Measurements from ENCODE around the gene PPP1R13B.

Gene PPP1R13B

DNA sequence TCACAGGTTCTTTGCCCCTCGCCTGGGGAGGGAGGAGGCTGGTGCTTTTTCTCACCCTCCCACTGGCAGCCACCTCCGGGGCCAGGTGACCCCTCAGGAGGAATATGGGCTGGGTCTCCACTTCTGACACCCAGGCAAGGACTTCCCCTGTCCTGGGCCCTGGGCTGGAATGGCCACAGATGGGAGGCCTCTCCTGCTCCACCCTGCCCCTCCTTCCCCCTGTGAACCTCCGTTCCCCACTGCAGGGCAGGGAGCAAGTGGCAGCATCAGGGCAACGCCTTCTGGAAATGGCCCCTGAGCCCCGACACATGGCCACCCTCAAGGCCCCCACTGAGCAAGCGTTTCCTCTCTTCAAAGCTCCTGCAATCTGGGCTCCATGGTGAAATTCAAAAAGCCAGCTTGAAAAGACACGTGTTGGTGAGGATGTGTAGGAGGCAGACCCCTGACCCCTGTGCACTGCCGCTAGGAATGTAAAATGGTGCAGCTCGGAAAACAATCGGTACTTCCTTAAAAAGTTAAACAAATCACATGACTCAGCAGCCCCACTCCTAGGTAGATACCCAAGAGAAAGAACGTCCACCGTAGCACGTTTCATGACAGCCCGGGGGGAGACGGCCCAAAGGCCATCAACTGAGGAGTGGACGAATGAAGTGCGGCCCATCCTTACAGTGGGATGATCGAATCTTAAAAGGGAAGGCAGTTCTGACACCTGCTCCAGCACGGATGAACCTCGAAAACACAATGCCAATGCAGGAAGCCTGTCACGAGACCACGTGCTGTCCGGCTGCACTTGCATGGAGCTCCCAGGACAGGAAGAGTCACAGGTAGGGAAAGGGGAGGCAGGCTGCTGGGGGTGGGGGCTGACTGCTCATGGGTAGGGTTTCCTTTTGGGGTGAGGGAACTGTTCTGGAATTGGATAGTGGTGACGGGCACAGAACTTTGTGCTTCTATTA is 143.7 kb downstream of the PPP1R13B start:
- TF ChIP-seq POLR2AphosphoS5 (IDR thresholded peaks at IDR 0.05; ENCODE audit: low read depth, low read length) (no peak; the same call in 1 of the 2 replicates), FOXP2 (optimal IDR thresholded peaks at IDR 0.05; ENCODE audit: borderline replicate concordance, extremely low read depth, extremely low read length, insufficient read depth) (no peak), TAF1 (IDR thresholded peaks at IDR 0.05; ENCODE audit: borderline replicate concordance, insufficient read depth, low read length) (no peak), SIN3A (IDR thresholded peaks at IDR 0.05; ENCODE audit: borderline replicate concordance, insufficient read depth, low read length) (no peak)
- TF ChIP-seq, protein P1, sequence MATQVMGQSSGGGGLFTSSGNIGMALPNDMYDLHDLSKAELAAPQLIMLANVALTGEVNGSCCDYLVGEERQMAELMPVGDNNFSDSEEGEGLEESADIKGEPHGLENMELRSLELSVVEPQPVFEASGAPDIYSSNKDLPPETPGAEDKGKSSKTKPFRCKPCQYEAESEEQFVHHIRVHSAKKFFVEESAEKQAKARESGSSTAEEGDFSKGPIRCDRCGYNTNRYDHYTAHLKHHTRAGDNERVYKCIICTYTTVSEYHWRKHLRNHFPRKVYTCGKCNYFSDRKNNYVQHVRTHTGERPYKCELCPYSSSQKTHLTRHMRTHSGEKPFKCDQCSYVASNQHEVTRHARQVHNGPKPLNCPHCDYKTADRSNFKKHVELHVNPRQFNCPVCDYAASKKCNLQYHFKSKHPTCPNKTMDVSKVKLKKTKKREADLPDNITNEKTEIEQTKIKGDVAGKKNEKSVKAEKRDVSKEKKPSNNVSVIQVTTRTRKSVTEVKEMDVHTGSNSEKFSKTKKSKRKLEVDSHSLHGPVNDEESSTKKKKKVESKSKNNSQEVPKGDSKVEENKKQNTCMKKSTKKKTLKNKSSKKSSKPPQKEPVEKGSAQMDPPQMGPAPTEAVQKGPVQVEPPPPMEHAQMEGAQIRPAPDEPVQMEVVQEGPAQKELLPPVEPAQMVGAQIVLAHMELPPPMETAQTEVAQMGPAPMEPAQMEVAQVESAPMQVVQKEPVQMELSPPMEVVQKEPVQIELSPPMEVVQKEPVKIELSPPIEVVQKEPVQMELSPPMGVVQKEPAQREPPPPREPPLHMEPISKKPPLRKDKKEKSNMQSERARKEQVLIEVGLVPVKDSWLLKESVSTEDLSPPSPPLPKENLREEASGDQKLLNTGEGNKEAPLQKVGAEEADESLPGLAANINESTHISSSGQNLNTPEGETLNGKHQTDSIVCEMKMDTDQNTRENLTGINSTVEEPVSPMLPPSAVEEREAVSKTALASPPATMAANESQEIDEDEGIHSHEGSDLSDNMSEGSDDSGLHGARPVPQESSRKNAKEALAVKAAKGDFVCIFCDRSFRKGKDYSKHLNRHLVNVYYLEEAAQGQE (IDR thresholded peaks at IDR 0.05; ENCODE audit: insufficient read depth in 1 of 2, low read depth in 2 of 2, low read length in 2 of 2), result no peak

DNA sequence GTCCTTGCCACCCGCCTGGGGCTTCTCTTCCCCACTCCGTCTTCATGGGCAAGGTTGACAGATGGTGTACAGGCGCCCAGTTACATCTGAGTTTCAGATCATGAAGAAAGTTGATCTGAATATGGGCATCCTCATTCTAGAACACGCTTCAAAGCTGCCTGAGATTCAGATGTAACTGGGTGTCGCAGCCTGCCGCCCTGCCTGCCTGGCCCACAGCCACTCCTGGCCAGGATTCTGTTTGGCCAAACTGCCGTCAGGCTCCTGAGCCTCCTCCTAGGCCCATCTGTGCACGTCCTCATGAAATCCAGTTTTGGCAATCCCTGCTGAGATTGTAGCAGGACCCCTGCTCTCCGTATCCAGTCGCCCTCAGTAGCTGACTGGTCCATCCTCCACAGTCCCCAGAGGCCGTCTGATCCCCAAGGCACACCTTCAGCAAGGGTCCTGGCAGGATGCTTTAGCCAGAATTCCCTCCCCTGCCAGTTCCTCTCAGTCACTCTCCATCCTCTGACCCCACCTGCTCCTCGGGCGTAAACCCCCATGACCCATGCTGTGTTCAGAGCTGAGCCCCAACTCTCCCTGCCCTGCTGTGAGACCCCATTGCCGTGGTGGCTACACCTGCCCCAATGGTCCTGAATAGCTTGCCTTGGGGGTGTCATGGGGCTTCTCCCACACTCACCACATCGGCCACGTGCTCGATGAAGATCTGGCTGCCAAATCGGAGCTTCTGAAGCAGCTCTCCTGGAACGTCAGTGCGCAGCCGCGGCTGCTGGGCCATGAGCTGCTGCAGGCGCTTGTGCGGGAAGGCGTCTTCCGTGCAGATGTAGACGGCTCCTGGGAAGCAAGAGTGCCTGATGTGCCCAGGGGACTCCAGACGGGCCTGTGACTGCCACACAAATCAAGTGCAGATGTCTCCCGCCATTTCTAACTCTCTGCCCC is 144.6 kb downstream of the PPP1R13B start:
- TF ChIP-seq FOXP2 (optimal IDR thresholded peaks at IDR 0.05; ENCODE audit: borderline replicate concordance, extremely low read depth, extremely low read length, insufficient read depth) (no peak), TAF1 (IDR thresholded peaks at IDR 0.05; ENCODE audit: borderline replicate concordance, insufficient read depth, low read length) (no peak), SIN3A (IDR thresholded peaks at IDR 0.05; ENCODE audit: borderline replicate concordance, insufficient read depth, low read length) (no peak), POLR2AphosphoS5 (IDR thresholded peaks at IDR 0.05; ENCODE audit: low read depth, low read length) (no peak; the same call in 1 of the 2 replicates)
- TF ChIP-seq, protein P1 (IDR thresholded peaks at IDR 0.05; ENCODE audit: insufficient read depth in 1 of 2, low read depth in 2 of 2, low read length in 2 of 2), result no peak

DNA sequence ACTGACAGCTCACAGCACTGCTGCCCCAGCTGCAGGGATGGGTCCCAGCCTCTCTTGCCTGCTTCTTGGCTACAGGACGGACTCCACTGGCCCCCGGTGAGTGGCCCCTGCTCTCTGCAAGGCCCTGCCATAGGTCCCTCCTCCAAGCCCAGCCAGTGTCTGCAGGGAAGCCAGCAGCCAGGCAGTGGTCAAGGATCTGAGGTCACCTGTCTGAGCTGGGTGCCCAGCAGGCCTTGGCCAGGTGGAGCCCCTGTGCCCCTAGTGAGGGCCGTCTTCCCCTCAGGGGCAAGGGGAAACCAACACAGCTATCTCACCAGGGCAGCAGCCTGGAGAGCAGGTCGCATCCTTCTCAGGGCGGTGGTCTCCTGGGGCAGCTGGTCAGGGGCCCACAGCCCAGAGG is 145.3 kb downstream of the PPP1R13B start:
- TF ChIP-seq POLR2AphosphoS5 (IDR thresholded peaks at IDR 0.05; ENCODE audit: low read depth, low read length) (no peak), TAF1 (IDR thresholded peaks at IDR 0.05; ENCODE audit: borderline replicate concordance, insufficient read depth, low read length) (no peak), SIN3A (IDR thresholded peaks at IDR 0.05; ENCODE audit: borderline replicate concordance, insufficient read depth, low read length) (no peak), FOXP2 (optimal IDR thresholded peaks at IDR 0.05; ENCODE audit: borderline replicate concordance, extremely low read depth, extremely low read length, insufficient read depth) (no peak)
- TF ChIP-seq, protein P1 (IDR thresholded peaks at IDR 0.05; ENCODE audit: insufficient read depth in 1 of 2, low read depth in 2 of 2, low read length in 2 of 2), result no peak

DNA sequence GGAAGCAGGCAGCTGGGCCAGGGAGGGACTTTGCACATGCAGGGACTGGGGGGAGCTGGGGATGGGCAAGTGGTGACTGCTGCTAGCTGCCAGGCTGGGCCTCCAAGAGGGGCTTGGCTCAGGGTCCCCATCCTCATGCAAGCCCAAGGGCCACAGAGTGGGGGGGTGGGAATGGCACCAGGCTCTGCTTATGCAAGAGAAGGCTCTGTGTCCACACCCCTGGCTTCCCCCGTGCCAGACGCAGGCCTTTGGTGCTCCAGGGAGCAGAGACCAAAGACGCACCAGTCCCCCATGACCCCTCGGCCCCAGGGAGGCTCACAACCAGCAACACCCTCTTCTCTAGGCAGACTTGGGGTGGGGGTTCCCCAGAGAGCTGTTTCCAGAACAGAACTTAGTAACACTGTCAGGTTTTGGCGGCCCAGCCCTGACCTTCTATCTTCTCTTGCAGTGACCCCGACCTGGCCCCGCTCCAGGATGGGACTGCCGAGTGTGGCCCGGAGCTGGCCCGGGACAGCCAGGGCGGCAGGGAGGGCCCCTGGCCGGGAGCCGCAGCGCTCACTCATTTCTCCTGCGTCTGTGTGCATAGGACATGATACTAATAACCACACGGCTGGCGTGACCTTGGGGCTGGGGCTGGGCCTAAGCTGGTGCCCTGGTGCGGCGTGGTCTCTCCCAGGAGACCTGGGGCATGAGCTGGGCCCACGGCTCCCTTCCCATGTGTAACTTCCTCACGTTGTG is 146.5 kb downstream of the PPP1R13B start:
- no peak for TF ChIP-seq SIN3A (IDR thresholded peaks at IDR 0.05; ENCODE audit: borderline replicate concordance, insufficient read depth, low read length)
- TF ChIP-seq FOXP2 (optimal IDR thresholded peaks at IDR 0.05; ENCODE audit: borderline replicate concordance, extremely low read depth, extremely low read length, insufficient read depth), result no peak
- no peak for TF ChIP-seq POLR2AphosphoS5 (IDR thresholded peaks at IDR 0.05; ENCODE audit: low read depth, low read length)
- no peak for TF ChIP-seq TAF1 (IDR thresholded peaks at IDR 0.05; ENCODE audit: borderline replicate concordance, insufficient read depth, low read length)
- TF ChIP-seq, protein P1 (IDR thresholded peaks at IDR 0.05; ENCODE audit: insufficient read depth in 1 of 2, low read depth in 2 of 2, low read length in 2 of 2), result no peak
